ENCODE data around the gene TLCD5. TPM values are rescaled to one million over a fixed set of nuclear protein-coding genes. Genes with fewer than 3 reads are reported as not detected.

The TLCD5 gene
- total RNA-seq (2022; extraction: Qiagen RNA extraction), result 5.3 to 7.9 TPM (median 7.0 TPM) in 5 replicates

DNA sequence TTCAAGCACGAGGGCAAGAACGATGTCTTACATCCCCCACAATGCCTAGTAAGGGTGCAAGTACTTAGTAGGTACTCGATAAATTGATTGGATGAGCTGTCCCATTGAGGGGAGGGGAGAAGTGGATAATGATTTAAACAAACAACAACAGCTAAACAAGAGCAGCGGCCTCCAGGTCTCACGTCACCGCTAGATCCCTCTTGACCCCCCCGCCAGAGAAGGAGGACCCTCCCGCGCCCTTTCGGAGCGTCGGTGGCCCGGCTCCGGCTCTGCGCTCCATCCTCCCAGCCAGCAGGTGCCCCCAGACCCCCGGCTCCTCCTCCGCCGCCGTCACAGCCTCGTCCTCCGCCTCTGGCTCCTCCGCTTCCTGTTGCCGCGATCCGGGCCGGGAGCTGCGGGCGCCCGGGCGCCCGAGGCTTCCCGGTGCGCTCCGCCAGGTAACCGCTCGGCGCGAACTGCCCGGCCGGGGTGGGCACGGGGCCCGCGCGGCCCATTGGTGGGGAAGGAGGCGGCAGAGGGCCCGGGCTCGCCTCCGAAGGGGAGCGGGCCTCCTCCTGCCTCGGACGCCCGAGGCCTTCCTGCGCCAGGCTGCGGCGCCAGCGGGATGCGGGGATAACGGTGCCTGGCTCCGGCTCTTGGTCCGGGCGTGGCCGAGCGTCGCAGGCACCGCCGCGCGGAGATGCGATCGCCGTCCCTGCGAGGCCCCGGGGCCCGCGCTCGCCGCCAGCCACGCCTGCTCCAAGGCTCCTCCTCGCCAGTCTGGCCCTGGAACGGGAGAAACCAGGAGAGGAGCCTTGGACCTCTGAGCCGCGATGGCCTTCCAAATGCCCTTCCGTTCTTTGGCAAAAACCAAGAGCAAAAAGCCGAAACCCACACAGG is at the start of gene TLCD5:
Gene TLCD5 (plus strand): TSS at position 368 of the 879 bp plus-strand sequence. CDS start 2,143 bp downstream, outside the sequence.

GRCh38 chr11:120335908-120336640 is 11.0 kb downstream of the TLCD5 start, which contains the start of gene ARHGEF12:
ARHGEF12 (plus strand) TSS chr11:120336413; CDS start chr11:120337244, 831 bp downstream.

Other genes with a start within 250 kb of the TLCD5 start
- 19.3 to 24.1 TPM (median 22.6 TPM) in 5 replicates for gene TRIM29, start 187.2 kb upstream of the TLCD5 start, total RNA-seq (2022; extraction: Qiagen RNA extraction)
- 7.7 to 11.5 TPM (median 10.8 TPM) in 5 replicates for gene OAF, start 114.3 kb upstream of the TLCD5 start, total RNA-seq (2022; extraction: Qiagen RNA extraction)
- not detected in 5 replicates for gene POU2F3, start 85.2 kb upstream of the TLCD5 start, total RNA-seq (2022; extraction: Qiagen RNA extraction)
- gene ARHGEF12, start 11.1 kb downstream of the TLCD5 start, total RNA-seq (2022; extraction: Qiagen RNA extraction), result 11.8 to 16.1 TPM (median 14.2 TPM) in 5 replicates
- gene GRIK4, start 186.4 kb downstream of the TLCD5 start, total RNA-seq (2022; extraction: Qiagen RNA extraction), result not detected in 5 replicates

Measured in A549 treated with Mapracorat at 1 μM for 4 hours (cell line).